H1 (cell line): ENCODE measurements around the gene TMEM51. TPM values are rescaled to one million over a fixed set of nuclear protein-coding genes. Genes with fewer than 3 reads are reported as not detected.

Experiments used
- CTCF ChIA-PET: fragments of 300-600 bp; sonication (Branson Sonifier 250); formaldehyde crosslinking; loops from one replicate; lab custom pipeline; 2021; ENCODE audit not compliant: partially characterized antibody; lab: Charles Lee
- POLR2A ChIA-PET: fragments of 300-600 bp; sonication (Branson Sonifier 250); formaldehyde crosslinking; loops from one replicate; lab custom pipeline; 2021; ENCODE audit warnings: inconsistent platforms; ENCODE audit not compliant: partially characterized antibody; lab: Charles Lee
- DNase-seq, 2 experiments: peaks; one replicate each; pipeline versions ENCODE4 v3.0.0 to v3.0.0-alpha.2; 2010 to 2022; ENCODE audit warnings: low spot score in 2 of 2, low read depth in 1 of 2, mixed read lengths in 1 of 2
- FAIRE-seq: peaks from 2 replicates; lab custom pipeline; 2011; peaks lifted over from hg19 to GRCh38; lab: Jason Lieb, UNC
- H2AFZ ChIP-seq: 2 replicates; pipeline ENCODE4 v1.8.1; 2012; ENCODE audit warnings: low read length, inconsistent platforms
- H2AK5ac ChIP-seq: 2 replicates; pipeline ENCODE4 v1.6.1; 2013; ENCODE audit warnings: low read depth, low read length
- H2BK120ac ChIP-seq: replicated peaks from 2 replicates; pipeline ENCODE3; 2013; ENCODE audit warnings: low read depth, low read length, inconsistent platforms
- H2BK12ac ChIP-seq: 2 replicates; pipeline ENCODE4 v1.6.1; 2013; ENCODE audit warnings: low read depth, low read length
- H2BK15ac ChIP-seq: 2 replicates; pipeline ENCODE4 v1.6.1; 2013; ENCODE audit warnings: low read length
- H2BK20ac ChIP-seq: 2 replicates; pipeline ENCODE4 v1.6.1; 2013; ENCODE audit warnings: low read length
- H2BK5ac ChIP-seq: 2 replicates; pipeline ENCODE4 v1.6.1; 2013; ENCODE audit warnings: low read depth, low read length
- H3K14ac ChIP-seq: 2 replicates; pipeline ENCODE4 v1.6.1; 2013; ENCODE audit warnings: inconsistent platforms; ENCODE audit not compliant: insufficient read length
- H3K18ac ChIP-seq: 2 replicates; pipeline ENCODE4 v1.6.1; 2013; ENCODE audit warnings: low read length; ENCODE audit errors: extremely low read depth
- H3K23ac ChIP-seq: 2 replicates; pipeline ENCODE4 v1.6.1; 2013; ENCODE audit warnings: inconsistent platforms; ENCODE audit not compliant: insufficient read length
- H3K23me2 ChIP-seq: 2 replicates; pipeline ENCODE4 v1.6.1; 2013; ENCODE audit warnings: low read depth, low read length
- H3K27ac ChIP-seq: 2 replicates; pipeline ENCODE4 v1.6.1; 2011; ENCODE audit warnings: low read depth, low read length, inconsistent platforms
- H3K27me3 ChIP-seq, 4 experiments: replicated peaks in 1 of 4; 1 replicate in 1 of 4; 2 replicates in 3 of 4; pipeline versions ENCODE4 v1.6.1 to v1.8.1; 2011 to 2013; ENCODE audit warnings: low read length in 3 of 4, mild to moderate bottlenecking in 3 of 4, inconsistent platforms in 2 of 4, mixed read lengths in 2 of 4, moderate library complexity in 1 of 4; ENCODE audit not compliant: control insufficient read depth in 3 of 4, insufficient read depth in 3 of 4; ENCODE audit errors: extremely low read depth in 1 of 4
- H3K36me3 ChIP-seq, 4 experiments: 2 replicates each; pipeline versions ENCODE4 v1.6.1 to v1.8.1; 2011 to 2013; ENCODE audit warnings: mild to moderate bottlenecking in 4 of 4, low read length in 3 of 4, moderate library complexity in 2 of 4, control low read depth in 1 of 4, inconsistent platforms in 1 of 4; ENCODE audit not compliant: insufficient read depth in 4 of 4, control insufficient read depth in 2 of 4
- H3K4ac ChIP-seq: replicated peaks from 2 replicates; pipeline ENCODE3; 2013; ENCODE audit warnings: low read length, low read depth, mixed read lengths, inconsistent platforms; ENCODE audit not compliant: insufficient read length
- H3K4me1 ChIP-seq, 4 experiments: replicated peaks in 1 of 4; 1 replicate in 1 of 4; 2 replicates in 3 of 4; pipeline versions ENCODE4 v1.6.1 to v1.8.1; 2011 to 2013; ENCODE audit warnings: low read length in 3 of 4, inconsistent platforms in 2 of 4, mixed read lengths in 1 of 4; ENCODE audit not compliant: insufficient read depth in 4 of 4, control insufficient read depth in 3 of 4
- H3K4me2 ChIP-seq, 2 experiments: 2 replicates each; pipeline versions ENCODE4 v1.6.1 to v1.8.1; 2011 to 2013; ENCODE audit warnings: low read depth in 2 of 2, low read length in 2 of 2, control low read depth in 1 of 2, inconsistent platforms in 1 of 2, mild to moderate bottlenecking in 1 of 2; ENCODE audit not compliant: insufficient read depth in 1 of 2
- H3K4me3 ChIP-seq, 4 experiments: fragments of 200-600, 300-600 bp in 1 of 4; sonication (generic), shearing (Covaris generic), sonication (Bioruptor Twin) in 1 of 4; 2 replicates each; pipeline versions ENCODE4 v1.5.1 to v1.8.1; 2011 to 2016; ENCODE audit warnings: low read length in 4 of 4, low read depth in 3 of 4, control low read depth in 2 of 4, inconsistent platforms in 2 of 4, mild to moderate bottlenecking in 2 of 4, mixed read lengths in 1 of 4, moderate library complexity in 1 of 4; ENCODE audit not compliant: insufficient read depth in 2 of 4; ENCODE audit errors: extremely low read depth in 1 of 4
- H3K56ac ChIP-seq: replicated peaks from 2 replicates; pipeline ENCODE3; 2013; ENCODE audit warnings: low read depth, mild to moderate bottlenecking, mixed read lengths, low read length, inconsistent platforms; ENCODE audit not compliant: insufficient read length
- H3K79me1 ChIP-seq: 2 replicates; pipeline ENCODE4 v1.6.1; 2013; ENCODE audit warnings: low read depth, low read length, control low read depth
- H3K79me2 ChIP-seq, 2 experiments: 2 replicates each; pipeline versions ENCODE4 v1.6.1 to v1.8.1; 2012 to 2013; ENCODE audit warnings: low read length in 2 of 2, mild to moderate bottlenecking in 2 of 2, inconsistent platforms in 1 of 2; ENCODE audit not compliant: insufficient read depth in 2 of 2, control insufficient read depth in 1 of 2
- H3K9ac ChIP-seq, 4 experiments: replicated peaks in 1 of 4; 1 replicate in 1 of 4; 2 replicates in 3 of 4; pipeline versions ENCODE4 v1.6.1 to v1.8.1; 2011 to 2013; ENCODE audit warnings: low read depth in 3 of 4, low read length in 3 of 4, control low read depth in 2 of 4, mild to moderate bottlenecking in 2 of 4, moderate library complexity in 2 of 4, inconsistent platforms in 1 of 4; ENCODE audit errors: extremely low read depth in 1 of 4
- H3K9me3 ChIP-seq, 2 experiments: 2 replicates each; pipeline versions ENCODE4 v1.6.1 to v1.8.1; 2012 to 2013; ENCODE audit warnings: mild to moderate bottlenecking in 2 of 2, moderate library complexity in 2 of 2, control low read depth in 1 of 2, inconsistent platforms in 1 of 2, low read depth in 1 of 2, low read length in 1 of 2, mixed read lengths in 1 of 2; ENCODE audit not compliant: insufficient read depth in 2 of 2
- H4K20me1 ChIP-seq, 2 experiments: replicated peaks in 1 of 2; 2 replicates each; pipeline versions ENCODE3 to v1.8.1; 2011 to 2013; ENCODE audit warnings: inconsistent platforms in 2 of 2, low read length in 2 of 2, mild to moderate bottlenecking in 1 of 2; ENCODE audit not compliant: insufficient read depth in 2 of 2, control insufficient read depth in 1 of 2
- H4K5ac ChIP-seq: 2 replicates; pipeline ENCODE4 v1.6.1; 2013; ENCODE audit warnings: low read length, low read depth, mixed read lengths, inconsistent platforms; ENCODE audit not compliant: insufficient read length
- H4K8ac ChIP-seq: 2 replicates; pipeline ENCODE4 v1.8.0; 2013; ENCODE audit warnings: mild to moderate bottlenecking, moderate library complexity, low read length, inconsistent platforms; ENCODE audit not compliant: insufficient read depth; ENCODE audit errors: extremely low read depth
- H4K91ac ChIP-seq: replicated peaks from 2 replicates; pipeline ENCODE3; 2013; ENCODE audit warnings: low read length, mixed read lengths, inconsistent platforms; ENCODE audit not compliant: insufficient read length
- POLR2AphosphoS5 ChIP-seq: IDR thresholded peaks from 2 replicates; pipeline ENCODE4 v1.6.1; 2011; ENCODE audit warnings: low read depth, low read length
- SIN3A ChIP-seq, 2 experiments: IDR thresholded peaks in 1 of 2; conservative IDR thresholded peaks in 1 of 2; 2 replicates each; pipeline ENCODE4 v1.6.1; 2011 to 2012; ENCODE audit warnings: low read length in 2 of 2, improper control_type of control experiment in 1 of 2, low read depth in 1 of 2, mild to moderate bottlenecking in 1 of 2
- YY1 ChIP-seq: IDR thresholded peaks from 2 replicates; pipeline ENCODE4 v1.6.1; 2011; ENCODE audit warnings: low read depth, mild to moderate bottlenecking, low read length
- WGBS, 2 experiments: shearing (Covaris generic) in 1 of 2; methylation state at CpG; one replicate each; pipeline versions ENCODE4 v1.1.6 to v1.1.7; 2013 to 2015; ENCODE audit warnings: low lambda C conversion rate in 2 of 2, mixed read lengths in 2 of 2, inconsistent platforms in 1 of 2, low coverage in 1 of 2, missing lambda C conversion rate in 1 of 2; ENCODE audit not compliant: insufficient replicate concordance in 2 of 2, insufficient coverage in 1 of 2, insufficient read length in 1 of 2; ENCODE audit errors: extremely low coverage in 1 of 2, missing lambda C conversion rate in 1 of 2; 5-methylcytosine and 5-hydroxymethylcytosine counted together
- polyA plus RNA-seq, 7 experiments: library from polyadenylated mRNA; depleted of rRNA in 3 of 7; stranded (reverse) in 5 of 7; unstranded in 2 of 7; fragments of >200 nt in 5 of 7; fragments of 200-250 nt in 2 of 7; gene quantifications; 1 replicate in 5 of 7; 2 replicates in 1 of 7; 4 replicates in 1 of 7; pipeline versions ENCODE4 v1.2.1 to v1.2.3, GENCODE V29; 2011 to 2013; ENCODE audit warnings: missing spikeins in 2 of 7, mixed read lengths in 2 of 7
- total RNA-seq: library from RNA; stranded (reverse); fragmentation: NEBNext Ultra II Directional; extraction: Animal tissue kit (Norgen Biotek cat#: 25700); gene quantifications from 2 replicates; pipeline ENCODE4 v1.2.1, GENCODE V29; 2021

TMEM51 gene
- total and polyA plus RNA-seq, 2 of the 8 experiments (the other 6 are each of a cell fraction or from before 2014, with no cell fraction given): 9.9 to 10.7 TPM

- no peak overlapping the region for H4K91ac ChIP-seq
These were observed 76.2 kb downstream of the TMEM51 start for GRCh38 chr1:15229707-15230131.

More at GRCh38 chr1:15229707-15230131, 76.2 kb downstream of the TMEM51 start:
- H3K18ac ChIP-seq: no peak overlapping the region
- H2BK5ac ChIP-seq: no peak overlapping the region
- no peak overlapping the region for H4K8ac ChIP-seq
- H3K27ac ChIP-seq: no peak overlapping the region
- no peak for FAIRE-seq
- H2BK20ac ChIP-seq: no peak overlapping the region
- no peak overlapping the region for H3K4ac ChIP-seq
- no peaks in the 10 kb centered on the region for H3K23me2 ChIP-seq
- H3K9ac ChIP-seq: no peak overlapping the region
- H2BK120ac ChIP-seq: no peak overlapping the region
- no peaks in the 10 kb centered on the region for H3K27me3 ChIP-seq
- 70% methylated on average over 4 of the region's 4 CpGs; no CpG with 5 or more reads in 1 of the 2 experiments for WGBS, 2 experiments
- H3K79me1 ChIP-seq: no peaks in the 10 kb centered on the region
- H3K79me2 ChIP-seq: no peaks in the 10 kb centered on the region
- no peaks in the 10 kb centered on the region for H4K20me1 ChIP-seq
- no peak overlapping the region for H3K56ac ChIP-seq
- CTCF ChIA-PET: interaction anchor here (0.8 to 1.3 kb wide), 2 partner anchors 16 to 24 kb away, joined by 3 to 4 read pairs; no protein-coding TSS in a partner anchor
- no peak for TF ChIP-seq YY1
- TF ChIP-seq POLR2AphosphoS5: no peak
- no peak for TF ChIP-seq SIN3A (conservative IDR thresholded peaks at IDR 0.05 in 1 of 2, IDR thresholded peaks at IDR 0.05 in 1 of 2; ENCODE audit: low read depth in 1 of 2, low read length in 2 of 2)
- TF ChIP-seq, all 59 proteins: peak for 0
- Histone ChIP-seq H3K4me1 (peaks cover 0 to 4% (median 1%) of the 10 kb centered on the region in 4 experiments; a peak in 3 of 7 replicates), H2AK5ac (no peak overlapping the region), H3K23ac (no peak overlapping the region), H3K14ac (no peak overlapping the region), H2AFZ (no peak overlapping the region), H3K36me3 (no peaks in the 10 kb centered on the region), H2BK15ac (no peak overlapping the region), H2BK12ac (no peak overlapping the region), H3K9me3 (no peaks in the 10 kb centered on the region), H3K4me3 (no peak overlapping the region), H3K4me2 (no peak overlapping the region), H4K5ac (no peak overlapping the region)
- POLR2A ChIA-PET: no interaction called here
- DNase-seq: no peak
